Eye (tissue), 1 donor: ENCODE measurements around the gene HPS5.

Experiments used
- DNase-seq: peaks from one replicate; pipeline ENCODE4 v3.0.0-alpha.2; 2015

HPS5 gene

GRCh38 chr11:18230859-18231258 lies 91.1 kb downstream of the HPS5 start:
- no peak for DNase-seq

- DNase-seq, result no peak
Observed at GRCh38 chr11:18229501-18229900, 92.4 kb downstream of the HPS5 start.
